HL-60 (cell line): ENCODE measurements around the gene POU2AF1.

Source experiments
- DNase-seq, 2 experiments: peaks; one replicate each; pipeline ENCODE4 v3.0.0-alpha.2; 2010 to 2020; ENCODE audit warnings: low read depth in 1 of 2, low spot score in 1 of 2
- H3K27ac ChIP-seq: fragments of 250-450 bp; sonication (Bioruptor Pico); replicated peaks from 2 replicates; pipeline ENCODE4 v1.5.1; 2020; ENCODE audit warnings: mild to moderate bottlenecking, moderate library complexity
- H3K27me3 ChIP-seq: fragments of 250-450 bp; sonication (Bioruptor Pico); 2 replicates; pipeline ENCODE4 v1.5.1; 2021; ENCODE audit warnings: mild to moderate bottlenecking, moderate library complexity; ENCODE audit not compliant: insufficient read depth, poor library complexity, severe bottlenecking
- H3K4me3 ChIP-seq: replicated peaks from 2 replicates; pipeline ENCODE4 v1.5.1; 2011; ENCODE audit warnings: mild to moderate bottlenecking, control low read depth, low read length; ENCODE audit not compliant: insufficient read depth
- CTCF ChIP-seq: IDR thresholded peaks from one replicate; pipeline ENCODE4 v1.5.1; 2011; ENCODE audit warnings: low read length, control low read depth, inconsistent platforms; ENCODE audit not compliant: insufficient read depth
- GABPA ChIP-seq: IDR thresholded peaks from 2 replicates; pipeline ENCODE4 v1.6.1; 2012; ENCODE audit warnings: low read depth
- POLR2AphosphoS5 ChIP-seq: IDR thresholded peaks from 2 replicates; pipeline ENCODE4 v1.6.1; 2012; ENCODE audit warnings: low read depth
- SPI1 ChIP-seq: IDR thresholded peaks from 2 replicates; pipeline ENCODE4 v1.6.1; 2012; ENCODE audit warnings: low read depth, mild to moderate bottlenecking, borderline replicate concordance
- TF ChIP-seq, protein P1 (sequence below): IDR thresholded peaks from 2 replicates; pipeline ENCODE4 v1.6.1; 2012; ENCODE audit warnings: low read depth; ENCODE audit not compliant: insufficient replicate concordance

The POU2AF1 gene

GRCh38 chr11:111364503-111364902 is 14.6 kb downstream of the POU2AF1 start:
- no peak for DNase-seq
- TF ChIP-seq, protein P1, sequence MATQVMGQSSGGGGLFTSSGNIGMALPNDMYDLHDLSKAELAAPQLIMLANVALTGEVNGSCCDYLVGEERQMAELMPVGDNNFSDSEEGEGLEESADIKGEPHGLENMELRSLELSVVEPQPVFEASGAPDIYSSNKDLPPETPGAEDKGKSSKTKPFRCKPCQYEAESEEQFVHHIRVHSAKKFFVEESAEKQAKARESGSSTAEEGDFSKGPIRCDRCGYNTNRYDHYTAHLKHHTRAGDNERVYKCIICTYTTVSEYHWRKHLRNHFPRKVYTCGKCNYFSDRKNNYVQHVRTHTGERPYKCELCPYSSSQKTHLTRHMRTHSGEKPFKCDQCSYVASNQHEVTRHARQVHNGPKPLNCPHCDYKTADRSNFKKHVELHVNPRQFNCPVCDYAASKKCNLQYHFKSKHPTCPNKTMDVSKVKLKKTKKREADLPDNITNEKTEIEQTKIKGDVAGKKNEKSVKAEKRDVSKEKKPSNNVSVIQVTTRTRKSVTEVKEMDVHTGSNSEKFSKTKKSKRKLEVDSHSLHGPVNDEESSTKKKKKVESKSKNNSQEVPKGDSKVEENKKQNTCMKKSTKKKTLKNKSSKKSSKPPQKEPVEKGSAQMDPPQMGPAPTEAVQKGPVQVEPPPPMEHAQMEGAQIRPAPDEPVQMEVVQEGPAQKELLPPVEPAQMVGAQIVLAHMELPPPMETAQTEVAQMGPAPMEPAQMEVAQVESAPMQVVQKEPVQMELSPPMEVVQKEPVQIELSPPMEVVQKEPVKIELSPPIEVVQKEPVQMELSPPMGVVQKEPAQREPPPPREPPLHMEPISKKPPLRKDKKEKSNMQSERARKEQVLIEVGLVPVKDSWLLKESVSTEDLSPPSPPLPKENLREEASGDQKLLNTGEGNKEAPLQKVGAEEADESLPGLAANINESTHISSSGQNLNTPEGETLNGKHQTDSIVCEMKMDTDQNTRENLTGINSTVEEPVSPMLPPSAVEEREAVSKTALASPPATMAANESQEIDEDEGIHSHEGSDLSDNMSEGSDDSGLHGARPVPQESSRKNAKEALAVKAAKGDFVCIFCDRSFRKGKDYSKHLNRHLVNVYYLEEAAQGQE: no peak
- TF ChIP-seq CTCF (no peak), SPI1 (no peak), GABPA (no peak), POLR2AphosphoS5 (no peak)
- no peaks in the 10 kb centered on the region for H3K27me3 ChIP-seq
- H3K4me3 ChIP-seq: no peak overlapping the region
- H3K27ac ChIP-seq: no peak overlapping the region

DNA sequence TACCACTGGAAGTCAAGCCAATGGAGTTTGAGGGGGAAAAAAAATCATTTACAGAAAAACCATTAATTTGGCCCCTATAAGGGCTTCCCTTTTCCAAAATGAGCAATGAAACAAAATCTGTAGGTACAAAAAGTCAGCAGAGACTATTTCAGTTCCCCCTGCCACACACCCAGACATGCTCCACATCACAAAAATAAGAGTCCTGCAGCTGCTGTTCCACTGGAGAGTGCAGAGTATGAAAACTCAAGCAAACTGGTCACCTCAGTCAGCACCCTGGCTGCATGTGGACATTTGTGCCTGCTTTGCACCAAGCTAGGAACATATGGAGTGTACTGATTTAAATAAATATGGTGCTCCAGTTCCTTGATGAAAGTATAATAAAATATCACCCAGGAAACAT is 15.1 kb downstream of the POU2AF1 start:
- Histone ChIP-seq H3K27ac (no peak overlapping the region), H3K4me3 (no peak overlapping the region), H3K27me3 (no peaks in the 10 kb centered on the region)
- TF ChIP-seq CTCF (no peak), SPI1 (no peak), GABPA (no peak), POLR2AphosphoS5 (no peak)
- TF ChIP-seq, protein P1: no peak
- no peak for DNase-seq

DNA sequence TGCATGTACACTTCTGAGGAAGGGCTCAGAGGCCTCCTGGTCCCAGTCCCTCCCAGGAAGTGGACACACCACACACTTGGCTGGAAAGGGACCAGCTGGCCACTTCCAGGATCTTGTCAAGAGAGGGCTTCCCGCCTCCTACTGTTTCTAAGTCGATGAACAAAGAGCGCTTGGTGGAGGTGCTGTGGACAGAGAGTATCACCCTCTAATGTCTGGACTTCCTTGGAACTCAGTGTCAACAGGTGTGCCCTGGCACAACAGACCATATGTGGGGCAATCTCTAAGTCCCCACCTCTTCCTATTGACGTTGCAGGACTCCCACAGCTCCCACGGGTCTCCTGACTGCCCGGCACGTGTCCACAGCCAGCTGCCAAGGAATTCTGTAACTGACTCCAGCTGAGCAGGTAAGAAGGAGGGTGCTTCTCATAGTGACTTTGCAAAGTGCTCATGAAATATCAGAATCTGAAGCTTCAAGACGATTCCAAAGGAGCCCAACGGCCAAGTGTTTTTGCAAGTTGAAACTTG is 16.1 kb downstream of the POU2AF1 start:
- no peak overlapping the region for H3K4me3 ChIP-seq
- no peak overlapping the region for H3K27ac ChIP-seq
- TF ChIP-seq, protein P1: no peak
- no peak for TF ChIP-seq POLR2AphosphoS5
- DNase-seq: no peak
- no peaks in the 10 kb centered on the region for H3K27me3 ChIP-seq

- no peak overlapping the region for H3K27ac ChIP-seq
- TF ChIP-seq POLR2AphosphoS5 (no peak), GABPA (no peak), CTCF (no peak), SPI1 (no peak)
- TF ChIP-seq, protein P1: no peak
- DNase-seq: no peak
Measured at GRCh38 chr11:111361874-111362273, 17.2 kb downstream of the POU2AF1 start.

More at GRCh38 chr11:111361874-111362273, 17.2 kb downstream of the POU2AF1 start:
- H3K27me3 ChIP-seq: no peaks in the 10 kb centered on the region
- no peak overlapping the region for H3K4me3 ChIP-seq
